Inferior parietal cortex (tissue), 1 donor: ENCODE results near the gene TRPC6.

ENCODE experiments used
- DNase-seq: peaks from one replicate; pipeline ENCODE4 v3.0.0-alpha.2; 2016; ENCODE audit errors: extremely low spot score

TRPC6 gene

DNA sequence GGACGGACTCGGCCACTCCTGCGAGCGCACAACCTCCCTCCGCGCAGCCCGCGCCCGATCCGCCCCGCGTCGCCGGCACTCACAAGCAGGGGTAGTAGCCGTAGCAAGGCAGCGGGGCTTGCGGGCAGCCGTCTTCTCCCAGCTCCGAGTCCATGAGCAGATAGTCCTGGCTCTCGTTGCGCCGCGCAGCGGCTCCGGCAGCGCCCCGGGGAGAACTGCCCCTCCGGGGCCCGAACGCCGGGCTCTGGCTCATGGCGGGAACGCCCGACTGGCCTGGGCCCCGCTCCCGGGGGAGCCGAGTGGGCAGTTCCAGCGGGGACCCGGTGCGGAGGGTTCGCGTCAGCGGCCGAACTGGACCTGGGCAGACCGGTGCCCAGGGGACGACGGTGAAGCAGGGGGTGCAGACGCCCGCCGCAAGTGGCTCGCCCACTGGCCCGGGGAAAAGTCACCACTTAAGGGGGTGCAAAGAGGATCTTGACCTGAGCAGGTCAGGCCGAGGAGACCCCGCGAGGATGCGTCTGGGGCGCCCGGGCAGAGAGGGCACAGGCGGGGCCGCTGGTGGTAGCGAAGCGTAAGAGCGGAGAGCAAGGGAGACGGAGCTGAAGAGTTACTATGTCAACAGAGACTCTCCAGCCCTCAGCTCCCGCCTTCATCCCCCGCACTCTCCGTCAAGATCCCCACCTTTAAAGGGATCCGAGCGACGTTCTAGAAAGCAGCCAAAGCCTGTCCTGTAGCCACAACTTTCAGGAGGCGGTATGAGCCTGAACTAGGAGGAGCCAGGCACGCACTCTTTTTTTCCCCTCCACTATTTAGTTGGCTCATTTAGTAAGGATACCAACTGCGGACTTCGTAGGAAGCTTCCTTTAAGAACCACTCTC, at the start of gene TRPC6:
Gene TRPC6 (minus strand): TSS at position 757 of the 878 bp plus-strand sequence. CDS start 504 bp downstream, at position 253.
- peak; percentile 4 for DNase-seq

GRCh38 chr11:101620026-101620425, 36.2 kb upstream of the TRPC6 start:
- DNase-seq, result no peak

- DNase-seq, result no peak
Observed at GRCh38 chr11:101618709-101619108, 34.9 kb upstream of the TRPC6 start.

DNA sequence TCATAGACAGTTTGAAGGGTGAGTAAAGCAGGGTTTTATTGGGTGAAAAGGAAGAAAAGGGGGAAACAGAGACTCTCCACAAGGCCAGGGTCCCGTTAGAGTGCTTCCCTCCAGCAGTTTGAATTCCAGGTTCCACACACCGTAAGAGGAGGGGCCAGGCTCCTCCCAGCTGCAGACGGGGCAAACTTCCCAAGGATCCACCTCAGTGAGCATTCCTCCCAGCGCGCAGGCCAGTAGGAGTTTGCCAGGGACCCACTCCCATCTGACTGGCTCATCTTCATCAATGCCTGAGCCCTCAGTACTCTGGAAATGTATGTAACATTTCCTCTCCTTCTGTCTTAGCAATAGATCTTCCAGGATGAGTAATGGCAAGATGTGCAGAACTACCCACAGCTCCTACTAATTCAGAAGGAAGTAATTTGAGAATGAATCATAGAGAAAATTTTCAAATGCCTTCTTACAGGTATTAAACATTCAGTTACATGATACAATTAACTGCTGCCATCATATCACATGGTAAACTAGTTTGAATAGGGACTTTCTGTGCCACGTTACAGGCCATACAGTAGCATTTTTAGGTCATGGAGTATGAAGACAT, 34.0 kb upstream of the TRPC6 start:
- no peak for DNase-seq

DNA sequence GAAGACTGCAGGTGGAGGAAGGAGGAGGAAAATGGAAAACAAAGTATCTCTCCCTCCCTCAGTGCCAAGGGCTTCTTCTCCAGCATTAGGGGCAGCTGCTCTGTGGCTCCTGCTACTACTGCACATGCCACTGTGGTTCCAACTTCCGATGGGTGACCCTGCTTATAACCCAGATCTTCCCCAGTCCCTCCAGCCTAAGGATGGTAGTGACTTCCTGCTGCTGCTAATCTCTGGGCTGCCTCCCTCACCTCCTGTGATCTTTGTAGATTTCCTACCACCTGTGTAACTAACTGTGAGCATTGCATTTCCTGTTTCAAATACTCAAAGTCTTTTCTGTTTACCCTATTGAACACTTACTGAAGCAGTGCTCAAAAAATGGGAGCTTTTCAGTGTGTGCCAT, 28.7 kb upstream of the TRPC6 start:
- DNase-seq, result no peak

GRCh38 chr11:101600924-101601323, 17.1 kb upstream of the TRPC6 start:
- no peak for DNase-seq

DNA sequence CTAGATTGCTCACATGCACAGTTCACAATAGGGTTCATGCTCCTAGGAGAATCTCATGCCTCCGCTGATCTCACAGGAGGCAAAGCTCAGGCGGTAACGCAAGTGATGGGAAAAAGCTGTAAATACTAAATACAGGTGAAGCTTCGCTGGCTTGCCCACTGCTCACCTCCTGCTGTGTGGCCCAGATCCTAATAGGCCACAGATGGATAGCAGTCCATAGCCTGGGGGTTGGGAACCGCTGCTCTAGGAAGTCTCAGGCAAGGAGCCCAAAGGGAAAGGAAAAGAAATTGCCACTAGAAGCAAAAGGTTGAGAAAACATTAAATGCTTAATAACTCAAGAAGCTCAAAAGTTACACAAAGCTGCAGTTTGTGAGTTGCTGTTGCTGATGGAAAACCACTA, 3.2 kb upstream of the TRPC6 start:
- no peak for DNase-seq

DNA sequence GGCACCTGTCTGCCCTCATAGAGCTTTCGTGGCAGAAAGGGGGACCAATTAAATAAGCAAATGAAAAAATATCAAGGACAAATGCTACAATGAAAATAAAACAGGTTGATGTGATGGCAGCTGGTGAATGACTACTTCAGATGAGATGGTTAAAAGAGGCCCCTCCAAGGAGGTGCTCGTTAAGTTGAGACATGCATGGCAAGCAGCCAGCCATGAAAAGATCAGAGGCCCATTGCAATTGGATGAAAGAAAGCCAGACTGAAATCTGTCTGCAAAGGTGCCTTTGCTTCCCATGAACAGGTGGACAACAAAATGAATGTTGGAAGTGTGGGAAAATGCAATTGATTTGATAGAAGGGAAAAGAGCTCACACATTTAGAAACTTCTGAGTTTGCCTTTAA, 848 bp upstream of the TRPC6 start:
- DNase-seq, result no peak

- no peak for DNase-seq
Observed at GRCh38 chr11:101584129-101584515, 315 bp upstream of the TRPC6 start.

GRCh38 chr11:101582989-101583250, 887 bp downstream of the TRPC6 start:
- DNase-seq, result no peak

GRCh38 chr11:101582236-101582988, 1.4 kb downstream of the TRPC6 start:
- no peak for DNase-seq

GRCh38 chr11:101577461-101577860, 6.3 kb downstream of the TRPC6 start:
- no peak for DNase-seq

- no peak for DNase-seq
Observed at GRCh38 chr11:101576456-101576855, 7.4 kb downstream of the TRPC6 start.

- no peak for DNase-seq
Observed at GRCh38 chr11:101574886-101575285, 8.9 kb downstream of the TRPC6 start.

GRCh38 chr11:101567071-101567470, 16.7 kb downstream of the TRPC6 start:
- no peak for DNase-seq

GRCh38 chr11:101566626-101567025, 17.2 kb downstream of the TRPC6 start:
- no peak for DNase-seq

DNA sequence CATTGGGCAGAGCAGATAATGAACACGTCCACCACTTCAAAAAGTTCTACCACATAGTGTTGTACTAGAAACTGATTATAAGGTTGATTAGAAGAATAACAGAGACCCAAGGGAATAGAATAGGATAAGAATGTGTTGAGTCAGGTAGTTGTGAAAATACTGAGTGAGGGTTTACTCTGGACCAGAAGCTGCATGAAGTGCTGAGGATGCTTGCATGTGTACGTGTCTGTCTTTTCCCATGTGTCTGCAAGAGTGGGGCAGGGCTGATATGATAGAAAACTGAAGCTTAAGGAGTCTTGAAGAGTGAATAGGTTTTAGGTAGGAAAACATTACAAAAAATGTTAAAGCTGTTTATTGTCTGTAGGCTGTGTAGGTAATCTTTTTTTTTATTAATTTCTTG, 20.6 kb downstream of the TRPC6 start:
- no peak for DNase-seq

- DNase-seq, result no peak
Observed at GRCh38 chr11:101555366-101555765, 28.4 kb downstream of the TRPC6 start.

DNA sequence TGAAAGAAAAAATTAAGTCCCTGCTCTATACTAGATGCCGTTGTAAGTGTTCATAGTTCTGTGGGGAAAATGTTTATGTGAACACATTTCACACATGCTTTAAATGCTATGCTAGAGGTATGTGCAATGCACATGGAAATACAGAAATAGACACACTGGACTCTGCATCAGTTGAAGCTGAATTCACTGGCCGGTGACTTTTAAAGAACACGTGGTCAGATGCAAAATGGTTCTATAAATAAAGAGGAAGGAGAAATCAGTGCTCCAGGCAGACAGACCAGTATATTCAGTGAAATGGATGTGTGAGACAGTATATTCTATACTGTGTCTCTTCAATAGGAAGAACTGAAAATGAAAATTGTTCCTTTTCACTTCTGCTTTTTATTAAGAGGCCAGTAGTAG, 29.9 kb downstream of the TRPC6 start:
- DNase-seq, result no peak

- no peak for DNase-seq
Observed at GRCh38 chr11:101552888-101553287, 30.9 kb downstream of the TRPC6 start.

- no peak for DNase-seq
Observed at GRCh38 chr11:101528541-101528940, 55.3 kb downstream of the TRPC6 start.

DNA sequence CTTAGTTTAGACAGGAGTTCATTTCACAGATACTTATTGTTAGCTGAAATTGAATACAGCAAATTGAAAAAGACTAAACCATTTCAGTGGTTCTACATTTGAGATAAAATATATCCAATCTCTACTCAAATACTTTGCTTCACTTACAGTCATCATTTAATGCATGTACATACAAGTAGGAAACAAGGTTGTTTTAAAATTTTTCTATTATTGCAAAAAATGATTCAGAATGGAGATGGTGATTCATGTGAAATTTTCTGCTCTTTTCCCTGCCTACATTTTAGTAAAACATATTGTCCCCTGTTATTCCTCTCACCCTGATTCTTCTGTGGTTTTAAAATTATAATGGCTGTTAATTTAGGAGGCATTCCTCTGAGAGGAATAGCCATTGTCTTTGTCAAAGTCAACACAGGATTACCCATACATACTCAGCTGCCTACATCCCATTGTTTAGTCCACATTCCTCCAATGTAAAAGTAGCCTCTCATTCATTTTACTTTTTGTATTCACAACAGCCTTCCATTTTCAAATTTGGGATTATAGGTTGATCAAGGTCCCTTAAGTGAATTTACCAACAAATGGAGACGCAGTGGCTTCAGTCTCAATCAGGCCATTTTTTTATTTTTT, 60.1 kb downstream of the TRPC6 start:
- DNase-seq, result no peak
